Neuronal stem cell (in vitro differentiated cells): ENCODE data around the gene HDAC1.
A peak's percentile ranks its signal among the peaks of the same experiment; 100 is the strongest.

Source experiments
- DNase-seq: peaks from one replicate; pipeline ENCODE4 v3.0.0-alpha.2; 2013; ENCODE audit warnings: low spot score
- H2AFZ ChIP-seq: one replicate; pipeline ENCODE4 v1.6.1; 2013; ENCODE audit warnings: mild to moderate bottlenecking, low read length, inconsistent platforms
- H2AK5ac ChIP-seq: 2 replicates; pipeline ENCODE4 v1.6.1; 2013; ENCODE audit warnings: low read depth, mild to moderate bottlenecking, inconsistent platforms, low read length, moderate library complexity, mixed read lengths
- H2BK120ac ChIP-seq: 2 replicates; pipeline ENCODE4 v1.6.1; 2013; ENCODE audit warnings: low read depth, mild to moderate bottlenecking, inconsistent platforms, low read length, moderate library complexity, mixed read lengths
- H2BK12ac ChIP-seq: one replicate; pipeline ENCODE4 v1.6.1; 2013; ENCODE audit warnings: low read length, inconsistent platforms
- H2BK15ac ChIP-seq: 2 replicates; pipeline ENCODE4 v1.6.1; 2013; ENCODE audit warnings: mild to moderate bottlenecking, low read length, inconsistent platforms, mixed read lengths
- H2BK5ac ChIP-seq: one replicate; pipeline ENCODE4 v1.6.1; 2013; ENCODE audit warnings: inconsistent platforms, mild to moderate bottlenecking, low read length, moderate library complexity
- H3K14ac ChIP-seq: one replicate; pipeline ENCODE4 v1.6.1; 2013; ENCODE audit warnings: low read length, inconsistent platforms
- H3K18ac ChIP-seq: 2 replicates; pipeline ENCODE4 v1.6.1; 2013; ENCODE audit warnings: low read length, inconsistent platforms
- H3K23ac ChIP-seq: 2 replicates; pipeline ENCODE4 v1.6.1; 2013; ENCODE audit warnings: low read depth, mild to moderate bottlenecking, mixed read lengths, low read length, inconsistent platforms; ENCODE audit not compliant: poor library complexity
- H3K27ac ChIP-seq: replicated peaks from 3 replicates; pipeline ENCODE4 v1.5.1; 2013; ENCODE audit warnings: low read length, inconsistent platforms
- H3K27me3 ChIP-seq, 3 experiments: 2 replicates each; pipeline ENCODE4 v1.6.1; 2013; ENCODE audit warnings: low read length in 3 of 3, mild to moderate bottlenecking in 2 of 3, inconsistent platforms in 1 of 3, low read depth in 1 of 3, mixed read lengths in 1 of 3, moderate library complexity in 1 of 3; ENCODE audit not compliant: control insufficient read depth in 3 of 3, insufficient read depth in 3 of 3
- H3K36me3 ChIP-seq, 2 donors: replicated peaks in 1 of 2; 2 replicates each; pipeline ENCODE4 v1.6.1; 2013; ENCODE audit warnings: low read length in 2 of 2; ENCODE audit not compliant: control insufficient read depth in 2 of 2, insufficient read depth in 2 of 2
- H3K4ac ChIP-seq: 2 replicates; pipeline ENCODE4 v1.6.1; 2013; ENCODE audit warnings: inconsistent platforms, mild to moderate bottlenecking, low read length, moderate library complexity
- H3K4me1 ChIP-seq, 2 donors: 1 replicate in 1 of 2; 2 replicates in 1 of 2; pipeline ENCODE4 v1.6.1; 2013; ENCODE audit warnings: low read length in 2 of 2, low read depth in 1 of 2; ENCODE audit not compliant: control insufficient read depth in 2 of 2, insufficient read depth in 1 of 2
- H3K4me2 ChIP-seq: one replicate; pipeline ENCODE4 v1.6.1; 2013; ENCODE audit warnings: mild to moderate bottlenecking, low read length, inconsistent platforms; ENCODE audit not compliant: insufficient read depth, poor library complexity, severe bottlenecking
- H3K4me3 ChIP-seq, 2 donors: 2 replicates each; pipeline ENCODE4 v1.5.1; 2013; ENCODE audit warnings: low read length in 2 of 2, mild to moderate bottlenecking in 2 of 2, inconsistent platforms in 1 of 2, moderate library complexity in 1 of 2
- H3K79me1 ChIP-seq: one replicate; pipeline ENCODE4 v1.6.1; 2013; ENCODE audit warnings: low read depth, mild to moderate bottlenecking, inconsistent platforms, low read length, moderate library complexity
- H3K9ac ChIP-seq: one replicate; pipeline ENCODE4 v1.6.1; 2013; ENCODE audit warnings: mild to moderate bottlenecking, low read depth, low read length, inconsistent platforms; ENCODE audit not compliant: poor library complexity
- H3K9me3 ChIP-seq, 2 donors: replicated peaks in 1 of 2; 2 replicates each; pipeline versions ENCODE3 to v1.6.1; 2013; ENCODE audit warnings: low read length in 2 of 2, mild to moderate bottlenecking in 2 of 2, inconsistent platforms in 1 of 2, low read depth in 1 of 2, mixed read lengths in 1 of 2, moderate library complexity in 1 of 2; ENCODE audit not compliant: control insufficient read depth in 2 of 2, insufficient read depth in 1 of 2
- H4K8ac ChIP-seq: one replicate; pipeline ENCODE4 v1.6.1; 2013; ENCODE audit warnings: low read depth, mild to moderate bottlenecking, inconsistent platforms, low read length, moderate library complexity
- H4K91ac ChIP-seq: one replicate; pipeline ENCODE4 v1.6.1; 2013; ENCODE audit warnings: low read length, low read depth, mild to moderate bottlenecking, inconsistent platforms; ENCODE audit not compliant: poor library complexity
- WGBS, 2 donors: extraction: QIAGEN DNeasy Blood & Tissue Kit; methylation state at CpG; one replicate each; pipeline ENCODE4 v1.1.7; 2013; ENCODE audit warnings: missing lambda C conversion rate in 2 of 2, mixed read lengths in 1 of 2; ENCODE audit not compliant: insufficient read length in 2 of 2, insufficient replicate concordance in 1 of 2; ENCODE audit errors: extremely low coverage in 2 of 2; 5-methylcytosine and 5-hydroxymethylcytosine counted together

The HDAC1 gene

GRCh38 chr1:32339363-32339978 is 47.6 kb downstream of the HDAC1 start:
- Histone ChIP-seq H2AFZ (no peak overlapping the region), H4K91ac (no peak overlapping the region), H3K4ac (no peak overlapping the region), H3K23ac (no peak overlapping the region), H3K9me3 (no peaks in the 10 kb centered on the region), H2AK5ac (no peak overlapping the region), H2BK120ac (no peak overlapping the region), H3K9ac (no peak overlapping the region), H3K27me3 (no peaks in the 10 kb centered on the region), H2BK15ac (peak overlapping the region; percentile 63), H3K4me2 (no peak overlapping the region), H3K27ac (no peak overlapping the region), H2BK5ac (no peak overlapping the region), H3K79me1 (peaks cover under 1% of the 10 kb centered on the region), H3K18ac (no peak overlapping the region), H3K4me3 (no peak overlapping the region), H2BK12ac (no peak overlapping the region), H3K4me1 (peaks cover 24 to 29% of the 10 kb centered on the region in 2 donors), H3K14ac (no peak overlapping the region), H3K36me3 (peaks cover 2 to 7% of the 10 kb centered on the region in 2 donors), H4K8ac (no peak overlapping the region)
- WGBS, 2 donors = no CpG with 5 or more reads among the region's 5 CpGs
- DNase-seq = no peak

DNA sequence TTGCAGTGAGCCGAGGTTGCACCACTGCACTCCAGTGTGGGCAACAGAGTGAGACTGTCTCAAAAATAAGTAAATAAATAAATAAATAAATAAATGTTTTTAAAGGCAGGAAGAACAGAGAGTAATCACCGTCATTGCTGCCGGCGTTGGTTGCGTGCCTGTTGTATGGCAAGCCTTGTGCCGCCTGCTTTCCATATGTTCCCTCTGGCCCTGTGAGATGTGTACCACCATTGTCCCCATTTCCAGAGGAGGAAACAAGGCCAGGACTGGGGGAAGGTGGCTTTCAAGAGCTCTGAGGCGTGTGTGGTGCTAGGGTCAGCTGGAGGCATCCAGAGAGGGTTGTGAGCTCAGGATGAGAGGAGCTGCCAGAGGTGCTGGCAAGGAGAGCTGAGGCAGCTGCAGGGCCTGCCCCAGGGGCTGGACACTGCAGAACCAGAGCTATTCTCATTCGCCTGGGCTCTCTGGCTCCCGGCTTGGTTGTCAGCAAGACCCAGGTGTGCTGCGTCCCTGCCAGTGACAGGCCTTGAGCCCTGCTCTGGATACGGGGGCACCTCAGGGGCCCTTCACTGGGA is 49.4 kb downstream of the HDAC1 start:
- Histone ChIP-seq H2BK120ac (no peak overlapping the region), H2BK15ac (no peak overlapping the region), H3K4me2 (no peak overlapping the region), H4K91ac (no peak overlapping the region), H3K27me3 (no peaks in the 10 kb centered on the region), H3K4me1 (peaks cover 23 to 27% of the 10 kb centered on the region in 2 donors), H3K23ac (no peak overlapping the region), H2BK5ac (no peak overlapping the region), H2AK5ac (peak overlapping the region; percentile 39), H2BK12ac (no peak overlapping the region), H3K14ac (no peak overlapping the region), H3K36me3 (no peaks in the 10 kb centered on the region), H4K8ac (no peak overlapping the region), H3K79me1 (no peaks in the 10 kb centered on the region), H3K18ac (no peak overlapping the region), H3K27ac (no peak overlapping the region), H3K9ac (peak overlapping the region; percentile 24), H3K9me3 (no peaks in the 10 kb centered on the region), H3K4me3 (no peak overlapping the region), H2AFZ (no peak overlapping the region), H3K4ac (no peak overlapping the region)
- no peak for DNase-seq
- no CpG with 5 or more reads among the region's 11 CpGs for WGBS, 2 donors

- H3K4me3 ChIP-seq = no peak overlapping the region
- H4K91ac ChIP-seq = no peak overlapping the region
- H4K8ac ChIP-seq = no peak overlapping the region
- no peaks in the 10 kb centered on the region for H3K9me3 ChIP-seq
- H3K14ac ChIP-seq = no peak overlapping the region
- H3K9ac ChIP-seq = no peak overlapping the region
- no peak overlapping the region for H2AK5ac ChIP-seq
- H3K36me3 ChIP-seq = no peaks in the 10 kb centered on the region
- H3K79me1 ChIP-seq = no peaks in the 10 kb centered on the region
- no peak overlapping the region for H2BK15ac ChIP-seq
- no peak overlapping the region for H2BK12ac ChIP-seq
- no peak for DNase-seq
- H3K27me3 ChIP-seq = no peaks in the 10 kb centered on the region
- H3K27ac ChIP-seq = no peak overlapping the region
- WGBS, 2 donors = no CpG with 5 or more reads among the region's 5 CpGs
- H3K4me2 ChIP-seq = no peak overlapping the region
- no peak overlapping the region for H3K23ac ChIP-seq
- no peak overlapping the region for H3K18ac ChIP-seq
- no peak overlapping the region for H2AFZ ChIP-seq
- H2BK120ac ChIP-seq = no peak overlapping the region
- H2BK5ac ChIP-seq = no peak overlapping the region
- H3K4ac ChIP-seq = no peak overlapping the region
- peaks cover 18 to 21% of the 10 kb centered on the region in 2 donors for H3K4me1 ChIP-seq
These were observed 50.1 kb downstream of the HDAC1 start for GRCh38 chr1:32341971-32342370.

GRCh38 chr1:32342704-32343103 is 50.8 kb downstream of the HDAC1 start:
- H2BK5ac ChIP-seq = no peak overlapping the region
- H3K36me3 ChIP-seq = no peaks in the 10 kb centered on the region
- H2BK120ac ChIP-seq = no peak overlapping the region
- no peaks in the 10 kb centered on the region for H3K9me3 ChIP-seq
- no peak overlapping the region for H4K91ac ChIP-seq
- no peak overlapping the region for H3K23ac ChIP-seq
- no peak overlapping the region for H3K18ac ChIP-seq
- no peak overlapping the region for H4K8ac ChIP-seq
- no peak overlapping the region for H3K4ac ChIP-seq
- H3K27ac ChIP-seq = no peak overlapping the region
- no peaks in the 10 kb centered on the region for H3K79me1 ChIP-seq
- H2AFZ ChIP-seq = no peak overlapping the region
- H3K4me3 ChIP-seq = no peak overlapping the region
- H2AK5ac ChIP-seq = no peak overlapping the region
- H3K14ac ChIP-seq = no peak overlapping the region
- WGBS, 2 donors = no CpG with 5 or more reads among the region's 10 CpGs
- H3K4me2 ChIP-seq = no peak overlapping the region
- no peak overlapping the region for H2BK15ac ChIP-seq
- no peak for DNase-seq
- H3K27me3 ChIP-seq = no peaks in the 10 kb centered on the region
- peaks cover 12 to 13% of the 10 kb centered on the region in 2 donors for H3K4me1 ChIP-seq
- H3K9ac ChIP-seq = no peak overlapping the region
- no peak overlapping the region for H2BK12ac ChIP-seq
